ENCODE measurements around the gene DOK5.

The DOK5 gene

GRCh38 chr20:54692168-54692887 lies 216.9 kb downstream of the DOK5 start:
- DNase-seq (ENCODE audit: low read depth) = no peak

- DNase-seq (ENCODE audit: low read depth) = no peak
These were observed 219.1 kb downstream of the DOK5 start for GRCh38 chr20:54694516-54694915.

- no peak for DNase-seq (ENCODE audit: low read depth)
These were observed 223.0 kb downstream of the DOK5 start for GRCh38 chr20:54698373-54698772.

Measured in amniotic epithelial cell (primary cell).